T-helper 2 cell (primary cell): ENCODE measurements around the gene PLPP2.

Experiments
- DNase-seq, 5 experiments: peaks; one replicate each; pipeline versions ENCODE4 v3.0.0 to v3.0.0-alpha.2; 2012 to 2022

PLPP2 gene

DNA sequence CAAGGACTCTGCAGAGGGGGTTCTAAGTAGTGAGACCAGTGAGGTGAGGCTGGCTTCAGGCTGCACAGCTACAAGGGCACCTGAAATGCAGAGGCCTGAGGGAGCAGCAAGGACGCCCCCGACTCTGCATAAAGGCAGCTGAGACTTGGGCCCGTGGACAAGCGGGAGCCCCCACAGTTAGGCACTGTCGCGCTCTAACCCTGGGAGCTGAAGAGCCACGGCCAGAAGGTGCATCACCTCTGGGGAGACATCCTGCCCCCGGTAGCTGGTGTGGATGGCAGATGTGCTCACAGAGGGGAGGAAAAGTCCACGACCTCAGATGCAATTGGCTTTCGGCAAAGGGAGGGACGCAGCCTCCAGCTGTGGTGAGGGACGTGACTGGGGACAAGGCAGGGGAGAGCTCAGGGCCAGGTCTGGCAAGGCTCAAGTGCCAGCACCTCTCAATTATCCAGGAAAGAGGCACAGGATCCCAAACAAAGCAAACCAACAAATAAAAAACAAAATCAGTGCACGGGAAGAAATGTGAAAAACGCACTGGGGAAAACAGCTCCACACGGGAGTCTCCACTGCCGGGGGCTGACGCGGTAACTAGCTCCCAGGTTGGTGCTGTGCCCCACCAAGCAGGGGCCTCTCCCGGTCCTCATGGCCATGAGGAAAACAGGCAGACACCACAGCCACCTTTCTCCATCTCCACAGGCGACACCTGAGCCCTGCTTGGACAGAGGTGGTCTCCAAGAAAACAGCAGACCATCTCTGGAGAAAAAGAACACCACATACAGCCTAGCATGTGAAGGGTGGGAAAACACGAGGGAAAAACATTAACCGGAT lies 23.0 kb upstream of the PLPP2 start:
- DNase-seq, result no peak

GRCh38 chr19:313169-313987 lies 22.2 kb upstream of the PLPP2 start:
- DNase-seq, result no peak

DNA sequence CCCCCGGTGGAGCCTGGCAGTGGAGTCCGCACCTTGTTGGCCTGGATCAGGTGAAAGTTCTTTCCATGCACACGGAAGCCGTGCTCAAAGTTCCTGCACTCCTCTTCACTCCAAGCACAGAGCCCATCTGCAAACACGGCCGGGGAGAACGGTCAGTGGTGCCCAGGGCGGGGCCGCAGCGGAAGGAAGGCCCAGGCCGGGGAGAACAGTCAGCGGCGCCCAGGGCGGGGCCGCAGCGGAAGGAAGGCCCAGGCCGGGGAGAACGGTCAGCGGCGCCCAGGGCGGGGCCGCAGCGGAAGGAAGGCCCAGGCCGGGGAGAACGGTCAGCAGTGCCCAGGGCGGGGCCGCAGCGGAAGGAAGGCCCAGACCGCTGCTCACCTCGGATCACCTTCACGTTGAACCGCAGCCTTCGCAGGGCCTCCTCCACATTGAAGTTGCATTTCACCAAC lies 20.6 kb upstream of the PLPP2 start:
- DNase-seq, result no peak

- DNase-seq, result no peak
These were observed 19.7 kb upstream of the PLPP2 start for GRCh38 chr19:310781-311496.

GRCh38 chr19:310141-310651 lies 19.0 kb upstream of the PLPP2 start:
- DNase-seq, result no peak

DNA sequence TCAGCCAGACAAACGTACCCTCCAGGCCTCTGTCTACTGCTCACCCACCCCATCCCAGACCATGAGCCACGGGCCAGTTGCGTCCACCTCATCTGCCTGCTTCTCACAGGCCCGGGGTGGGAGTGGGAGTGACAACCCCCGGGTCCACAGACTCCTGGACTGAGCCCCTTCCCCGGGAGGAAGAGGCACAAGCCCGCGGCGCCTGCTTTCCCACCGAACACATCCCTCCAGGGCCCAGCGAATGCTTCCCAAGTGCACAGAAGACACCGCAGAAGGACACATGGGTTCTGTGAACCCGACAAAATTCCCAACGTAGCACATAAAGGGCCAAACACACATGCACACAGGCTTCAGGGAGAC lies 18.0 kb upstream of the PLPP2 start:
- no peak for DNase-seq

DNA sequence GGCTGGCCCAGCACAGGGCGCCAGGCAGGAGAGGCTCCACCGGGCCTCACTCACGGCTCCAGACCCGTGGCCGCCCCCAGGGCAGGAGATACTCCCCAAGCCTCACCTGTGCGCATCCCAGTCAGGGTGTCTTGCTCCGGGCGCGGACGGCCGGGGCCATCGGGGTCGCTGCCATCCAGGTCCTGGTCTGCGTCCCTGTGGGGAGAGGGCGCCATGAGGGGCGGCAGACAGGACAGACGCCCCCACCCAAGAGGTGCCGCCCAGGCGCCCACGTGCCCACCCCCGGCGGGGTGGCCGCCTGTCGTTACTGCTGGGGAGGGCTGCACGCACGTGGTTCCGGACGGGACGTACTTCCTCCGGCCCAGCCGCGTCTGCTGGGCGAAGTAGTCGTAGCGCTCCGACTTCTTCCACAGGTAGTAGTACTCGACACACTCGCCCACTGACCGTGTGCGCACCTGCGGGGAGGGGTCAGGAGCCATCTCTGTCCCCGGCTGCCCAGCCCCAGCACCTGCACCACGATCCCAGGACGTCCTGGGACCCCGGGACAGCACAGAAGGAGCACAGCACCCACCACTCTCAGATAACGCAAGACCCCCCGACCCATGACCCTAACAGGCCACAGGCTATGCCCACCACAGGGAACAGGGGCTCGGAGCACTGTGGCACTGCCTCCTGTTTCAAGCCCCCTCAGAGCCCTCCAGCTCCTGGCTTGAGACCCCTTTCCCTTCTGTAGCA lies 17.4 kb upstream of the PLPP2 start:
- no peak for DNase-seq

DNA sequence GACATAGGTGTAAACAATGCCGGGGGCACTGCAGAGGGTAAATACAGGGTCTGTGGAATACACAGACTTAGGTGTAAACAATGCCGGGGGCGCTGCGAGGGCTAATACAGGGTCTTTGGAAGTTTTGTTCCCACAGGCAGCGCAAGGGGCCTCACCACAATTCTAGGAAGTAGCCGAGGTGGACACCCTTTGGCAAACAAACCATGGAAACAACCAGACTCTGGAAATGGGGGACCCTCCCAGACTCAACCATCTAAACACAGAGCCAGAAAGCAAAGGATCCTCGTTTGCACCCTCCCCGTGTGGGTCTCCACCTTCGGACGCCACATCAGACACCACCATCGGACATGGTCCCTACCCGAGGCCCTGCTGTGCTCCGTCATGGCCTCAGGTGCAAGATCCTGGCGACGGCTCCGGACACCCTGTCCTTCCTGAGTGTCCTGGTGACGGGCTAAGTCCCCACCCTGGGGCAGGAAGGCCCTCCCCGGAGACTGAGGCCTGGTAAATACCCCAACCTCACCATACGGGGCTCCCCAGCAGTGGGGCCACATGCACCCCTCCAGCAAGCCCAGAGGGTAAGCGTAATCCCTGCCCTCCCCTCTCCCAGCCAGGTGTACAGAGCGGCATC lies 16.7 kb upstream of the PLPP2 start:
- no peak for DNase-seq

DNA sequence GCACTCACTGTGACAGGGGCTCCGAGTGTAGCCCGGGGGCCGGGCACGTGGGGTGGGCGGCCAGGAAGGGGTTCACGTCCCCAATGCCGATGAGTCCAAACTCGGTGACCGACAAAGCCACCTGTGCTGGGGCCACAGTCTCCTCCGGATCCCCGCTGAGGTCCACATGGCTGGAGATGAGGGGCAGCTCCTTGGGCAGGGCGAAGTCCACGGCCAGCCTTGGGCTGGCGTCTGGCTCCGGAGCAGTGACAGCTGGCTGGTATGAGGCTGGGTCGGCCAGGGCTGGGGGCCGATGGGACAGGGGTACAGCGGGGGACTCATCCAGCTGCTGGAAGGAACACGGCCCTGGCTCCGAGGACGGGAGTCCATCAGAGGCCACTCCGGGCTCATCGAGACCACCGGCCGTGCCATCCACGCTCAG lies 15.9 kb upstream of the PLPP2 start:
- no peak for DNase-seq

DNA sequence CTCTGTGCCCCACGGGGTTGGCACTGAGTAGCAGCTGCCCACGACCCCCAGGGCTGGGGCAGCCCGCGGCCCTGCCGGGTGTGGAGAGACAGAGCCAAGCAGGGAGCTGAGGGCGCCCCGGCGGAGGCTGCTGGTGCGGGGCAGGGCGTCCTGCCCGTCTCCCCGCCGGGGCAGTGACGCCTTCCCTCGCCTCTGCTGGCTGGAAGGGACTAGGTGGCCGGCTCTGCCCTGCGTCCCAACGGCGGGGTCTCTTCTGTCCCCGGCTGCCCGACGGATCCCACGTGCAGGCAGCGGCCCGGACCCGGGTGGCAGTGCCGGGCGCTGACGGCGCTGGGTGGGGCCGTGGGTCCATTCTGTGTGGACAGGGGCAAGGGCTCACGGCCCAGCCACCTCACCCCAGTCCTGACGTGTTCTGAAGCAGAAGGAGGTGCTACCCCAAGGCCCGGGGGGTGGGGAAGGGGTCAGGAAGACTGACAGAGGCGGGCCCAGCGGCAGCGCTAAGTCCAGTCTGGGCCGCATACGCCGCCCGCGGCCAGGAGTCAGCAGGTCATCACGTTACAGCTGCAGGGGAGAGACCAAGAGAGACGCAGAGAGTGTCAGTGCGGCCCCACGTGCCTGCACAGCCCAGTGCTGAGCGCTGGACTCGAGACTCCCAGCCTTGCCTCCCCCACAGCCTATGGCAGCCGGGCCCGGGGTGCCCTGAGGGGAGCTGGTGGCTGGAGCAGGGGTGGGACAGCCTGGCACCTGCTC lies 15.1 kb upstream of the PLPP2 start:
- no peak for DNase-seq

DNA sequence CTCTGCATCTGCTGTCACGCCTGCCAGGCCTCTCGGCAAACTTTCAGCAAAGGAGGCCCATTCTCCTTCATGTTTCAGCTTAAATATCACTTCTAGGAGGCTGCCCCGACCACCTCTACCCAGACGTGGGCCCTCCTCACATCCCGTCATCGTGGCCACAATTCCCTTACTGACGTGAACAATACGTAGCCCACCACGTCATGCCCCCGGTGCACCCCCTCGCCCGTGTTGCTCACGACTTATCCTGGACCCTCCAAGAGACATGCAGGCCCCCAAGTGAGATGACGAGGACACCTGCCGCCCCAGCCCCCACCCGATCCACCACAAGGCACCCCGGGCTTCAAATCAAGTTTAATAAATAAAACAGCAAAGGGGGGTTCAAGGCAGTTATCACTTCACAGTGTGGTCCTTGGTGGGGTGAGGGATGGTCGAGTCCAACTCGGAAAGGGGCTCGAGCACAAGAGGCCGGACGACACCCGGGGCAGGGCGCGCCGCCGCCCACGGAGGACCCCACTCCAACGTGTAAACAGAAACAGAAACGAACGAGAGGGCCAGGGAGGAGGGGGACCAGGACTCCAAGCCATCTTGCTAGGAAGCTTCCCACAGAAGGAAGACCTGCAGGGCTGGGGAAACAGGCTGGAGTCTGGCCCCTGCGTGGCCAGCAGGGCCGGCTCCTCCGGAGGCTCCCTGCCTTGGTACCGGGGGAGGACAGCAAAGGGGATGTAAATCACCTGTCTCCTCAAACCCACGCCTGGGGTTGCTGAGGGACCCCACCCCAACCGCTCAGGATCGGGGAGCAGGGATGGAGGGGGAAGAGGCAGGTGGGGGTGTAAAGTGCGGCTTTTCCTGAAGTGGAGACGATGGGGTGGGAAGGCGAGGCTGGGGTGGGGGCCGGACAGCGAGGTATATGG lies 14.3 kb upstream of the PLPP2 start:
- DNase-seq, result no peak

DNA sequence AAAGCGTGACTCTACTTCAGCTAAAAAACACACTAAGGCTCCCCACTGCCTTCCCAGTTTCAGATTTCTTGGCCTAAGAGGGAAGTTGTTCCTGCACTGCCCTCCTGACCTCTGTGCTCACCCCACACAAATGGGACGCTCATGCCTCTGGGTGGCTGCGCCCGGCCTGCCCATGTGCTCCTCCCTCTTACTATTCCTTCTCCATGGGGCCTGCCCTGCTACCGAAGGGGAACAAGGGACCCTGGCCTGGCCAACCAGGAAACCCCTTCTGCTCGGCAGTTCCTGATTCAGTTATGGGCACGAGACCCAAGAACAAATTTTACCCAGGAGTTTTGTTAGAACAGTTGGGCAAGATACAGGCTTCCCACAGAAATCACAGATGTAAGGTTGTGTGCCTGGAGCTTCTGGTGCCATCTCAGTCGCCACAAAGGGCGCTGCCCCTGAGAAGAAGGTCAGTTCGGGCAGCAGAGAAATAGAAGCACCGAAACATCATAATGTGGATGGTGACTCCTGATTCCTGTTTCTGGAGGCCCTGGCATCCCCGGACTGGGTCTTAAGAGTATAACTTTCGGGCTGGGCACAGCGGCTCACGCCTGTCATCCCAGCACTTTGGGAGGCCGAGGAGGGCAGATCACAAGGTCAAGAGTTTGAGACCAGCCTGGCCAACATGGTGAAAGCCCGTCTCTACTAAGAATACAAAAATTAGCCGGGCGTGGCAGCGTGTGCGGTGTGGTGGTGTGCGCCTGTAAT lies 5.4 kb upstream of the PLPP2 start:
- DNase-seq, result no peak

DNA sequence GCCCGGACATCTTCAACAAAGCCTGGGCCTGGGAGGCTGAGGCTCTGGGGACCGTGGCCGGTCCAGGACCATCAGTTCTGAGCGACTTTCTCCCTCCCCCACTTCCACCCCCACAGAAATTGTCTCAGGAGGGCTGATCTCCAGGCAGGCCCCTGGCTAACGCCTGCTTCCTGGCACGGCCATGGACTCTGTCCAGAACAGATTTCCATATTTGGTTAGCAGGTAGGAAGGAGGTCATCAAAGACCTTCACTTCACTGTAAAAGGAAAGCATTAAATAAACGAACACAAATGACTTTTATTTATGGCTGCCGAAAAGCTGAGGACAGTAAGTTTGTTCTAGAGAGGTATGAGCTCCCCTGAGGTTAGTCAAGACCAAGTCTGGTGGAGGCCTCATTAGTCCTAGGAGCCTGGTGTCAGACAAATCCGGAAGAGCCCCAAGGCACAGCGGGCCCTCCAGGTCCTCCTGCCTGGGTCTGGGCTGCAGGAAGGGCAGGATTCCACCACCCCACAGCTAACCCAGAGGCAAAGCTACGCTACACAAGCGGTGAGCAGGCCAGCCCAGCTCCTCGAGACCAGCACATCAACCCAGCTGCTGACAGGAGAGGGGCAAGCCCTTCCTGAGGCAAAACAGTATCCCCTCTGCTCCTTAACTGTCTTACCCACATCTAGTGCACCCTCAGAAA lies 4.6 kb upstream of the PLPP2 start:
- no peak for DNase-seq

- peak in 2 of 5 experiments; percentile 26 to 32 for DNase-seq
These were observed 3.9 kb upstream of the PLPP2 start for GRCh38 chr19:294946-295686.

DNA sequence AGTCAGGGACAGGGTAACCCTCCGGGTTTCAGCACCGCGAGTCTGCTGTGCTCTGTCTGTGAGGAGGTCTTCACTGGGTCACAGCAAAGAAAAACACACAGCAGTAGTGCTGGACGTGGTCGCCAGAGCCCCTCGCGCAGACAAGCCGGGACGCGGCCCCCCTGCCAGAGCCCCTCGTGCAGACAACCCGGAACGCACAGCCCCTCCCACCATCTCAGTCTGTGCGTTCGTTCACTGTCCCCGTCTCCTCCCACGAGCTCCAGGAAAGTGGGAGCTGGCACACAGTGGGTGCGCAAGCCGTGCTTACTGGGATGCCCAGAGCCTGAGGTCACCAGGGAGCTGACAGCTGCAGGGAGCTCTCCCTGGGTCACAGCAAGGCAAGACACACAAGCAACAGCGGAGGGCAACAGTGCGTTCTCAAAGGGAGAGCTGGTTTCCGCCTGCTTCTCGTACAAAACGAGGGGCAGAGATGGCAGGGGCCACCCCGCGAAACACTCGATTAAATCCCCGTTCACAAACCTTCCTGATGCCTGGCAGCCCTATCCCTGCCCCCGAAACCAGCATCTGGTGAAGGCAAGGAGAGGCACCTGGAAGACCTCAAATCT lies 3.2 kb upstream of the PLPP2 start:
- no peak for DNase-seq

GRCh38 chr19:293436-294110 lies 2.4 kb upstream of the PLPP2 start:
- DNase-seq, result no peak

GRCh38 chr19:292951-293350 lies 1.7 kb upstream of the PLPP2 start:
- no peak for DNase-seq
